ENCODE measurements around the gene TP63. TPM values are rescaled to one million over a fixed set of nuclear protein-coding genes. Genes with fewer than 3 reads are reported as not detected.
A peak's percentile ranks its signal among the peaks of the same experiment; 100 is the strongest.
"Not testable (repeated sequence)": the region's sequence is repeated elsewhere in the genome, so short reads cannot be mapped to it uniquely, and the experiment has no call there.

TP63 gene
- total RNA-seq, 1 experiment from 2014 or later, result 1.7 TPM

GRCh38 chr3:189625572-189625971, 5.6 kb upstream of the TP63 start:
- DNase-seq (ENCODE audit: low spot score), result no peak

- DNase-seq (ENCODE audit: low spot score), result no peak
These were observed 4.9 kb upstream of the TP63 start for GRCh38 chr3:189626286-189626685.

GRCh38 chr3:189629803-189630455, 1.3 kb upstream of the TP63 start:
- DNase-seq (ENCODE audit: low spot score), result no peak

GRCh38 chr3:189630767-189631372, 319 bp upstream of the TP63 start:
- DNase-seq (ENCODE audit: low spot score), result no peak

GRCh38 chr3:189631409-189631808, 220 bp downstream of the TP63 start:
- DNase-seq (ENCODE audit: low spot score), result no peak

- DNase-seq (ENCODE audit: low spot score), result no peak
These were observed 1.1 kb downstream of the TP63 start for GRCh38 chr3:189632242-189632641.

GRCh38 chr3:189635339-189635738, 4.2 kb downstream of the TP63 start:
- DNase-seq (ENCODE audit: low spot score), result no peak

GRCh38 chr3:189636048-189636447, 4.9 kb downstream of the TP63 start:
- DNase-seq (ENCODE audit: low spot score), result no peak

GRCh38 chr3:189637750-189638149, 6.6 kb downstream of the TP63 start:
- no peak for DNase-seq (ENCODE audit: low spot score)

GRCh38 chr3:189638276-189639031, 7.3 kb downstream of the TP63 start:
- DNase-seq (ENCODE audit: low spot score), result no peak

- DNase-seq (ENCODE audit: low spot score), result no peak
These were observed 10.6 kb downstream of the TP63 start for GRCh38 chr3:189641776-189642175.

GRCh38 chr3:189646853-189647542, 15.8 kb downstream of the TP63 start:
- DNase-seq (ENCODE audit: low spot score), result no peak

- DNase-seq (ENCODE audit: low spot score), result no peak
These were observed 20.9 kb downstream of the TP63 start for GRCh38 chr3:189652042-189652441.

- DNase-seq (ENCODE audit: low spot score), result no peak
These were observed 24.4 kb downstream of the TP63 start for GRCh38 chr3:189655617-189656016.

GRCh38 chr3:189659571-189659970, 28.4 kb downstream of the TP63 start:
- DNase-seq (ENCODE audit: low spot score), result no peak

- peak; percentile 79 for DNase-seq (ENCODE audit: low spot score)
These were observed 33.1 kb downstream of the TP63 start for GRCh38 chr3:189664311-189664710.

GRCh38 chr3:189672346-189672745, 41.2 kb downstream of the TP63 start:
- not testable (repeated sequence) for DNase-seq (ENCODE audit: low spot score)

GRCh38 chr3:189673535-189673934, 42.3 kb downstream of the TP63 start:
- no peak for DNase-seq (ENCODE audit: low spot score)

GRCh38 chr3:189674249-189674913, 43.2 kb downstream of the TP63 start:
- no peak for DNase-seq (ENCODE audit: low spot score)

GRCh38 chr3:189677667-189678066, 46.5 kb downstream of the TP63 start:
- DNase-seq (ENCODE audit: low spot score), result no peak

- DNase-seq (ENCODE audit: low spot score), result no peak
These were observed 49.5 kb downstream of the TP63 start for GRCh38 chr3:189680723-189681122.

Measured in H4 (cell line).